GM18505 (cell line): ENCODE data around the gene ZBTB3.
A peak's percentile ranks its signal among the peaks of the same experiment; 100 is the strongest.

Source experiments
- ATAC-seq: cut with Tn5 transposase; IDR thresholded peaks from one replicate; pipeline ENCODE4 v1.9.1; 2021; ENCODE audit not compliant: unreplicated experiment
- POLR2A ChIP-seq: IDR thresholded peaks from 4 replicates; pipeline ENCODE4 v1.6.1; 2011; ENCODE audit warnings: borderline replicate concordance; ENCODE audit not compliant: insufficient read depth, insufficient read length; ENCODE audit errors: extremely low read depth

ZBTB3 gene

DNA sequence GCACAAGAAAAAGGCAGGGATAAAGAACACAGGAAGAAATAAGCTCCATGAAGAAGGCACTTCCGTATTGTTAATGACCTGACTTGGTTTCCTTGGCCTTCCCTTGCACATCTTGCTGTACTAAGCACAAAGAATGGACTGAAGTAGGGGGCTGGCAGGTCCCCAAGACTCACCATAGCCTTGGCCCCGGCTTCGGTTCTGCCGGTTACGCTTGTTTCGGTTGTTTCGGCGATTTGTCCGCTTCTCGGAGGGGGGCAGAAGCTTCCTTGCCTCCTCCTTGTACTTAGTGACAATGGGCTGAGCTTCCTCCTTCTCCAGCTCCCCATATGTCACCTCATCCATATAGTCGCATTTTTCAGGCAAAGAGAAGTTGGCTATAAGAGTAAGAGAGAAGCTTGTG is 37.1 kb downstream of the ZBTB3 start:
- ATAC-seq = no peak
- TF ChIP-seq POLR2A = no peak

DNA sequence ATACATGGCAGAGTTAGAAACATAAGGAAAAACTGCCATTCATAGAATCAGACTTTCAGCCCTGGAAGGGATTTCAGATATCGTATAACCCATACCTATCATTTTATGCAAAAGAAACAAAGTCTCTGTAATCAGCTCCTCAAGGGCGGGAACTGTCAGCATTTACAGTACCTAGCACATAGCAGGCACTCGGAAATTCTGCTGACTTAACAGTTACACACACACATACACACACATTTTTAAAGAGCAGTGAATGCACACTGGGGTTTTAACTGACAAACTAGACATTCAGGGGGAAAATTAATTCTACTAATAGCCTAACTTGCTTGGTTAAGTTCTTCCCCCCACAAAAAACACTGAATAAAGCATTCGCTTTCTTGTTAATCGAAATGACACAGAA is 37.8 kb downstream of the ZBTB3 start:
- no peak for TF ChIP-seq POLR2A
- ATAC-seq = no peak

DNA sequence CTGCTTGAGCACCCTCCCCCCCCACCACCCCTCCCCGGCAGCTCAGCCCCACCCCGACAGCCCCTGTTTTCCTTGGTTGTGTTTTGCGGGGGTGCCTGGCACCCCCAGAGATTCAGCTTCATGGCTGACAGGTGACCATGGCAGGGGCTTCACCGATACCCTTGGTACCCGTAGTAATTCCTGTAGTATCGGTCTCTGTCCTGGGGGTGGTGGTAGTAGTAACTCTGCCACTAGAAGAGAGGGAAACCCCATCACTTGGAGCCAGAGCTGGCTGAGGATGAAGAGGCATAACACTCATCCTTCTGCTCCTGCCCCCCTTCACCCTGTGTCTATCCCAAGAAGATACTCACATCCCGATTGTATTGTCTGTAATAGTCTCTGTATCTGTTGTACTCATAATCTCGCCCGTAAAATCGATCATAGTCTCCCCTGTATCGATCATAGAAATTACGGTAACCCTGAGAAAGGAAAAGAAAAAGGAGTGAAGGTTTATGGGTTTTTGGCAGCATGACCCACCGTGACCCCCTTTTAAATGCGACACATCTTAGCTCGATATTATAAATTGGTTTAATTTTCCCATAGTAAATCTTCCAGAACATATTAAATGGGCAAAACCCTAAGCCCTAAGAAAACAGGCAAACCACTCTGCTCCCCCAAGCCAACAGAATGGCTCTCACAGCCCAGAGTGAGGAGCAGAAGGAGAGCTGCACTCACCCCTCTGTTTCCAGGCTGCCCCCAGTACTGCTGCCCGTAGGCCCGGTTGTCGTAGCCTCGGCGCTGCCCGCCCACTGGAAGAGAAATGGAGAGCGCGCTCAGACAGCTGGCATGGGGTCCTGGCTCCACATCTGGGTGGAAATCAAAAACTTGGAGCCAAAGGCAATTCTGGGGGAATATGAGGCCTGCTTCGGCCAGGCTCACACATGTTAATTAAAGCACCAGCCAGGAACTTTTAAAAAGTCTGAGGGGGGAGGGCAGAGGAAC is 38.5 kb downstream of the ZBTB3 start:
- ATAC-seq = no peak

DNA sequence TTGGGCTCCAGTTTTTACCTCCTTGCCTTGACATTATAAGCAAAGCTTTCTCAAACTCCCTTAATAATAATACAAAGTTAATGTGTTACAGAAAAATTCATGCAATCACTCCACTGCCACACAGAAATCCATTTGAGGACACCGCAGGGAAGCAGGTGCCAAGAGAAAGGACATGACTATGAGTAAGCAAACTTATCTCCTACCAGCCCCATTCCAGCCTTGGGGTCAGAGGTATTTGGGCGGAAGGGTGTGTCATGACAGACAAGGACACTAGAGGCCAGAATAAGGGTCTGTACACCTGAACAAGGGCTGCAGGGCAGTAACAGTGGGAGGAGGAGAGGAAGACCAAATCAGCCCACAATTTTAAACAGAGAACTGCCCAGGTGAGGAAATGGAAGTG is 40.6 kb downstream of the ZBTB3 start:
- ATAC-seq = no peak
- no peak for TF ChIP-seq POLR2A

More for the DNA sequence above, 38.5 kb downstream of the ZBTB3 start:
- no peak for TF ChIP-seq POLR2A

DNA sequence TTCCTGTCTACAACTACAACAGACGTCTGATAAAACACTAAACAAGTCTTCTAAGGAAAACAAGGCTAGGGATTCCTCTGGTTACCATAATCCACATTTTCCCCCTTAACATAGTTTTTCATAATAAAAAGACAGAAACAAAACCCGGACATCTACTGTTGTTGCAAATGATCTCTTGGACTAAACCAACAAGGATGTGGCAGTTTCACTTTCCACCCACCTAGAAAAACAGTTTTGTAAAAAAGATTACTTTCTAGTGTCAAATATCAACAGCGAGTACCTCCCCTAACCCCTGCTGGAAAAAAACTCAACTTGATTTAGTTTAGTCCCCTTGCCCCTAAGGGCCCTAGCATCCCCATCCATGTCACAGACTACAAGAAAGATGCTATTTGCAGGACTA is 41.1 kb downstream of the ZBTB3 start:
- ATAC-seq = no peak
- TF ChIP-seq POLR2A = no peak

DNA sequence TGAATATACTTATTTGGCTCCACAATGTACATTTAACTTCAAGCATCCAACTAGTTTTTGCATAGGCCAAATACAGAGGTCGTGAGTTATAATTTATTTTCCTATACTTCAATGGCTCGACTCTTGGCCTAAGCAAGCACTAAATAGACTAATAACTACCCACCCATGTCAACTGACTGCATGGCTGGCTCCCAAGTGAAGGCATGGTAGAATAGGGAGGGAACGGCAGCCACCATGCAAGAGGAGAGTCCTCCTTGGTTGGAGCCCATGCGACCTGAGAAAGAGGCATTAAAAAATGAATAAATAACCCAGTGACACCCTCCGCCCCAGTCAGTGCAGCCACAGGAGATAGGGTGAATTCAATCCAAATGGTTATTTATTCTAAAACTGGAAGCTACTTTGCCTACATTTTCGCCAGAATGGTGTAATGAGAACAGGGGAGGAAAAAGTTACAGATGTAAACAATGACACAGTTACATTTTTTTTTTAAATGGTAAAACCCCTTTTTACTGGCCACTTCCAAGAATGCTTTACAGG is 41.6 kb downstream of the ZBTB3 start:
- TF ChIP-seq POLR2A = no peak
- no peak for ATAC-seq

DNA sequence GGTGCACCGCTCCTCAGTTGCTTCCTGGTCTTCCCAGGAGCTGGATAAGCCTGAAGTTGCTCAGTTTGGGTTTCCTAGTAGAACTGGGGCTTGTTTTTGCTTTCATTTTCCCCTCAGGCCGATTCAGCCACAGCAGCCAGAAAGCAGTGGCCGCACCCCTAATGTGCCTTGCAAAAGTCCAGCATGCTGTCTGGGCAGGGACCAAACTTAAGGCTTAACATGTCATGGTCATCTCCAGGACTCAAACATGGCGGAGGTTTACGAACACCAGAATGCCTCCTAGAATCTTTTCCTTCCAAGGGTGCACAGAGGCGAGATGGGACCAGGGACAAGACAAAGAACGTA is 44.0 kb downstream of the ZBTB3 start:
- no peak for TF ChIP-seq POLR2A
- ATAC-seq = no peak

DNA sequence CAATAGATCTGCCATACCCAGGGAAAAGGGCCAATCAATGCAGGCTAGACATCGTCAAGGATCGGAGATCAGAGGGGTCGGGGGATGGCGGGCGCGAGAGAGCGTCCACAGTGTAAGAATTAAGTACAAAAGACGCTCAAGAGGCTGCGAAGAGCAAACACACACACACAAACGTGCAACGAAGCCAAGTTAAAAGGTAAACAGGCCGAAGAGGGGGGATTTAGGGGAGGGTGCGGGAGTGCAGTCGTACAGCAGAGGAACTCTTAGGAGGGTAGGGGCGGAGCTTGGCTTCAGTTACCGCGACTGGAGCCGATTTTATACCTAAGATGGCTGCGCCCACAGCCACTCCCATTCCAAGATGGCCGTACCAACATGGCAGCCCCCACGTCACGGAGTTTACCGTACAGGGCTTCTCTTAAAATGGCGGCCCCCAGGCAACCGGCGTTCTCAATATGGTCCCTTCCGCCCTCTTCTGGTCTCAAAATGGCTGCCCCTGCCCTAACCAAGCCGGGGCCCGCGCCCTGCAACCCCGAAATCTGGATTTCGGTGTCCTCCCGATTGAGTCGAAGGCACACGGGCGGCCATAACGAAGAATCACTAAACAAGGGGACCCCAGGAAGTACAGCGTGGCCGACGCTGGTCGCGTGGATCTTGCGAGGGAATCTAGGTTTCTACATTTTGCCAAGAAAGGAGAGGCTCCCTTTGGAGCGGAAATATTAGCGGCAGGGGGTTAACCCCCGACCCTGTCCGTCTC is 44.5 kb downstream of the ZBTB3 start:
- peak; percentile 73 for TF ChIP-seq POLR2A
- peak; percentile 51 for ATAC-seq

DNA sequence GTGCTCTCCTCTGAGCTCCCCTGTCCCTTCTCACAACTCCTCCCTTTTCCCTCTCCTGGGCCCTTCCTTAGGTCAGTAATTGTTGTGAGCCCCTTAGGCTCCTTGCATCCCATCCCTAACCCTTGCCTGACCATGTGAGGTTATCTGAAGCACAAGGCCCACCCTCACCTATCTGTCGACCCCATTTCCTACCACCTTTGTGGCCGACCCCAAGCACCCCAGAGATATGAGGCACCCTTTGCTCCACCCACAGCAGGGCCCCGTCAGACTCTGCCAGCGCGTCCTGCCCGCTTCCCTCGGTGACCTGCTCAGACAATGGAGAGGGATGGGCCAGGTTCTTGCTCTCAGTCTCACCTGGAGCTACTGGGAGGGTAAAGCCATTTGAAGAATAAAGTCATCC is 45.2 kb downstream of the ZBTB3 start:
- TF ChIP-seq POLR2A = no peak
- no peak for ATAC-seq

DNA sequence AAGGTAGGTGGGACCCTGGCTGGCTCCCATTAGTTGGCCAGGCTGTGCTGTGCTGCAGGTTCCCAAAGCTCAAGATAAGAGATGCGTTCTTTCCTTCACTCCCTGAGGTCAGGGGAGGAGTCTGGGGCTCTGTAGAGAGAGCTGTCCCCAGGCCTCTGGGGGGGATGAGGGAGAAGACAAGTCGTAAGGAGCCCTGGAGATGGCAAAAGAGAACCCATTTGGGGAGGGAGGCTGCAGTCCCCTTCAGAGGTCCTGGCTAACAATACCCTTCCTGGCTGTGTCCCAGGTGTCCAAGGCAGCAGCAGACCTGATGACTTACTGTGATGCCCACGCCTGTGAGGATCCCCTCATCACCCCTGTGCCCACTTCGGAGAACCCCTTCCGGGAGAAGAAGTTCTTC is 45.6 kb downstream of the ZBTB3 start:
- ATAC-seq = no peak
- no peak for TF ChIP-seq POLR2A

DNA sequence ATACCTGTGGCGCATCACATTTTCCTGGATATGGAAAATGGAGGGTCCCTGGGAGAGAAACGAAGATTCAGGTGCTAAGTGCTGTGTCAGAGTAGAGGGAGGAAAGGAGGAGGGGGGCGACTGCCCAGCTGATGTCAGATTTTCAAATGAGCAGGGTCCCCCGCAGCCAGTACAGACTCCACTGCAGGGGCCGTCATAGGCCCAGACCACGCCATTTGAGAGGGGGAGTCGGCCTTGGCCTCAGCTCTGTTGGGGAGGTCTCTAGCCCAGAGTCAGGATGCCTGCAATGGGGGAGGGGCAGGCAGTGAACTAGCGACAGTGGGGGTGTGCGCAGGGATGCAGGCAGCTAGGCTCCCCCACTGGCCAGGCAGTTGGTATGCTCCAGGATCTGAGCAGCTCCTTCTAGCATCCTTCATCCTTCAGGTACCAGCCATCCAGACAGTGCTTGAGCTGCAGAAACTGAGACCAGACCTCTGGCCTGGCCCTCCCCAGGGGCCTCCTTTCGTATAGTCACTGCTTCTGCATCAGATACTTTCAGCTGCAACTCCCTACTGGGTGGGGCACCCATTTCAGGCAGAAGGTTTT is 46.6 kb downstream of the ZBTB3 start, which contains the start of the genes BSCL2 and GNG3:
Gene BSCL2, minus strand, starts transcription at position 148 of the 585 bp plus-strand sequence. CDS start 229 bp downstream, outside the sequence.
Gene GNG3, plus strand, starts transcription at position 400 of the 585 bp plus-strand sequence. CDS start 620 bp downstream, outside the sequence.
- ATAC-seq = no peak
- no peak for TF ChIP-seq POLR2A

DNA sequence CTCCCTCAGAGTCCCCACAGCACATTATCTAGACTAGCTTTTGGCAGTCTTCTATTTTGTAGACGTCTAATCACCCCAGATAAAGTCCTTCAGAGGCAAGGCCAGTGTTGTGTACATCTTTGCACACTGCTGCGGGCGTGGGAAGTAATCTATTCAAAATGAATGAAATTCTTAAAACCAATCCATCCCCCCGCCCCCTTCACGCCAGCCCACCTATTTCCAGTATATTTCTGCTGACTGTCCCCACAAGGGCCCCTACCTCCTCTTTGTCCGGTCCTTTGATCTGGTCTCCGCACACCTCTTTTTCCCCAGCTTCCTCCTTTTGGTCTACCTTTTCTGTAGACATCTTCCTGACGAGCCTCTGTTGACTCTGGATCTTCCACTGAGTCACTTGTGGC is 47.1 kb downstream of the ZBTB3 start:
- no peak for TF ChIP-seq POLR2A
- no peak for ATAC-seq
